Vagina (tissue), 2 donors: Measurements from ENCODE around the gene PDE10A.

Source experiments
- CTCF ChIP-seq, 3 experiments: fragments of 450-650 bp in 2 of 3; fragments of 200-600 bp in 1 of 3; sonication (generic) in 1 of 3; IDR thresholded peaks; one replicate each; pipeline ENCODE4 v1.5.1; 2017 to 2019; ENCODE audit warnings: antibody characterized with exemption in 3 of 3, mild to moderate bottlenecking in 2 of 3, moderate library complexity in 2 of 3
- POLR2A ChIP-seq, 2 donors: fragments of 450-650 bp; IDR thresholded peaks; one replicate each; pipeline ENCODE4 v1.6.1; 2017; ENCODE audit warnings: antibody characterized with exemption in 2 of 2, mild to moderate bottlenecking in 2 of 2, moderate library complexity in 2 of 2
- POLR2AphosphoS5 ChIP-seq, 2 donors: sonication (generic); formaldehyde crosslinking; IDR thresholded peaks; one replicate each; pipeline ENCODE4 v1.9.0; 2017; ENCODE audit warnings: antibody characterized with exemption in 2 of 2, mild to moderate bottlenecking in 2 of 2, low read depth in 1 of 2; ENCODE audit not compliant: insufficient read depth in 1 of 2

- TF ChIP-seq POLR2AphosphoS5 (IDR thresholded peaks at IDR 0.05; ENCODE audit: insufficient read depth in 1 of 2, low read depth in 1 of 2) (no peak), CTCF (IDR thresholded peaks at IDR 0.05) (no peak), POLR2A (IDR thresholded peaks at IDR 0.05) (no peak)
Measured at GRCh38 chr6:165575158-165575549, 87.9 kb downstream of the PDE10A start.
